ENCODE results near the gene LIPI. TPM values are rescaled to one million over a fixed set of nuclear protein-coding genes. Genes with fewer than 3 reads are reported as not detected.
"Not testable (repeated sequence)": the region's sequence is repeated elsewhere in the genome, so short reads cannot be mapped to it uniquely, and the experiment has no call there.

LIPI gene
- total RNA-seq, 1 donor from 2014 or later, result not detected

DNA sequence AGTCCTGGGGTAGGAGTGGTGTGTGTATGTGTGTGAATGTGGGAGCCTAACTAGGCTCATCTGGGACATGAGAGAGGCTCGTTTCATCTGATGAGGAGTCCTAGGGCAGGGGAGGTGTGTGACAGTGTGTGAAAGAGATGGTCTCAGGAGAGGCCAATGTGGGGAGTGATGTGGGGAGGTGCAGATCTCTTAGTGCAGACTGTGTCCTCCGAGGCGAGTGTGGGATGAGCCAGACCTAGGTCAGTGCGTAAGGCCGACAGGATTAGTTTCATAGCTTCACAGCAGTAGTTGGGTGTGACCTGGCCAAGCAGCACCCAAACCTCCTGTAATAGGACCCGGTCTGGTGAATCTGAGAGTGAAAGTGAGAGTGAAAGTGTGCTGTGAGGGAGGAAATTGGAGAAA lies 94.7 kb downstream of the LIPI start:
- DNase-seq, result no peak

- DNase-seq, result no peak
Observed at GRCh38 chr21:14115646-14116045, 95.1 kb downstream of the LIPI start.

- DNase-seq, result no peak
Observed at GRCh38 chr21:14114251-14114650, 96.5 kb downstream of the LIPI start.

DNA sequence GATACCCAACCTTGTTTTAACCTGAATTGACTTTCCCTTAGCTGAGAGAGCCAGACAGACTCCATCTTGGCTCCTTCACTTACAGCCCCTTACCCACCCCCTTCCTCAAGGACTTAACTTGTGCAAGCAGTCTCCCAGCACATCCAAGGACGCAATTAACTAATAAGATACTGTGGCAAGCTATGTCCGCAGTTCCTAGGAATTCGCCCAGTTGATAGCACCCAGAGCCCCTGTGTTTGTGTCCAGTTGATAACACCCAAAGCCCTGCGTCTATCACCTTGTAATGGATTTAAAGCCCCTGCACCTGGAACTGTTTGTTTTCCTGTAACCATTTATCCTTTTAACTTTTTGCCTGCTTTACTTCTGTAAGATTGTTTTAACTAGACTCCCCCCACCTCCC lies 106.2 kb downstream of the LIPI start:
- not testable (repeated sequence) for DNase-seq

GRCh38 chr21:14099570-14099969 lies 111.2 kb downstream of the LIPI start:
- no peak for DNase-seq

- DNase-seq, result no peak
Observed at GRCh38 chr21:14097881-14098499, 112.8 kb downstream of the LIPI start.

- no peak for DNase-seq
Observed at GRCh38 chr21:14096577-14096976, 114.2 kb downstream of the LIPI start.

GRCh38 chr21:14096172-14096571 lies 114.6 kb downstream of the LIPI start:
- no peak for DNase-seq

- no peak for DNase-seq
Observed at GRCh38 chr21:14095056-14095455, 115.7 kb downstream of the LIPI start.

DNA sequence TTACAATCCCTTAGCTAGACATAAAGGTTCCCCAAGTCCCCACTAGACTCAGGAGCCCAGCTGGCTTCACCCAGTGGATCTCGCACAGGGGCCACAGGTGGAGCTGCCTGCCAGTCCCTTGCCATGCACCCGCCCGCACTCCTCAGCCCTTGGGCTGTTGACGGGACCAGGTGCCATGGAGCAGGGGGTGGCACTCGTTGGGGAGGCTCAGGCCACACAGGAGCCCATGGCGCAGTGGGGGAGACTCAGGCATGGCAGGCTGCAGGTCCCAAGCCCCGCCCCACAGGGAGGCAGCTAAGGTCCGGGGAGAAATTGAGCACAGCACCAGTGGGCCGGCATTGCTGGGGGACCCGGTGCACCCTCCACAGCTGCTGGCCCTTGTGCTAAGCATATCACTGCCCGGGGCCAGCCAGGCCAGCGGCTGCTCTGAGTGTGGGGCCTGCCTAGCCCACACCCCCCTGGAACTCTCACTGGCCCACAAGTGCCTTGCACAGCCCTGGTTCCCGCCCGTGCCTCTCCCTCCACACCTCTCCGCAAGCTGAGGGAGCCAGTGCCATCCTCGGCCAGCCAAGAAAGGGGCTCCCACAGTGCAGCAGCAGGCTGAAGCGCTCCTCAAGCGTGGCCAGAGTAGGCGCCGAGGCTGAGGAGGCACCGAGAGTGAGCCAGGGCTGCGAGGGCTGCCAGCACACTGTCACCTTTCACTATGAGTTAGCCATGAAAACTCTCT lies 117.8 kb downstream of the LIPI start:
- DNase-seq, result no peak

DNA sequence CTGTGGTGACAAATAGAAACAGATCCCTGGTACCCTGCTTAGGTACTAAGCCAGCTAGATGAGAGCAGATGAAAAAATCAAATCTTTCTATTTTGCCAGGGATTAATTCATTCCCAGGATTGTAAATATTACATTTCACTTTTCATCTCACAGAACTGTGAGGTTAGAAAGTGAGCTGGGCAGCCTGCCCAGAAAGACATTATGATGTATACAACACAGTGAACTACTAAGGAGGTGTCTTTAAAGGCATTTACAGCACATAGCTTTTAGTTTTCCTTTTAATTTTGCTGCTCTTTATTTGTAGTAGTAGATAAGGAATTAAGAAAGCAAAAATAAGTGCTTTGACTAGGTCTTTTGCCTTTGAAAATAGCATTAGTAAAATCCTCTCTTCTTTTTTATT lies 120.6 kb downstream of the LIPI start:
- not testable (repeated sequence) for DNase-seq

DNA sequence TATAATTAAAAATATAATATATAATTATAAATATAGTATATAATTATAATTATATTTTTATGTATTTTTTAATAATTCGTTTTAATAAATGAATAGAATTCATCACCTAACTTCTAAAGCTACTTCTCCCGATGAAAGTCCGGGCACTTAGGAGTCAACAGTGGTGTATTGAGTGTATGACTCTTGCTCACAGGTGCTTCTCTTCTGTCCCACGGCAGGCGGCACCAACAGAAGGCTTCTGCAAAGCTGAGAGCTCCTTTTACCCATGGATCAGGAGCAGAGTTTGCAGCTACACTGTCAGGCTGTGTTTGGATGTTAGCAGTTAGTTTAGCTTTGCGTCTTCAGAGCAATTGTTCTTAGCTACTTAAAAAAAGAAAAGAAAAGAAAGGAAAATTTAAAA lies 122.4 kb downstream of the LIPI start:
- DNase-seq, result no peak

- no peak for DNase-seq
Observed at GRCh38 chr21:14086553-14086952, 124.2 kb downstream of the LIPI start.

DNA sequence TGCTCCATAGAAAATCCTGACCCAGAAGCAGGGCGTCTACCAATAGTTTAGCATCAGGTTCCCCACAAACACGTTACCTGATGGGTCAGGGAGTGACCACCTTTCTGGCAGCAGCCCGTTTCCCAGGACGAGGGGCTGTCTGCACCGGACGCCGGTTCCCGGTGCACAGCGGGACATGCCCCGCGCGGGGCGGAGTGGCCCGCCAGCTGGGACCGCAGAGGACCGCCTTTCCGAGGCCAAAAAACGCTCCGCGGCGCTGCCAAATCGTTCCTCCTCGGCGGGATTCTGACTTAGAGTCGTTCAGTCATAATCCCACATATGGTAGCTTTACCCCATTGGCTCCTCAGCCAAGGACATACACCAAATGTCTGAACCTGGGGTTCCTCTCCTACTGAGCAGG lies 126.1 kb downstream of the LIPI start:
- DNase-seq, result no peak

- no peak for DNase-seq
Observed at GRCh38 chr21:14084068-14084501, 126.7 kb downstream of the LIPI start.

DNA sequence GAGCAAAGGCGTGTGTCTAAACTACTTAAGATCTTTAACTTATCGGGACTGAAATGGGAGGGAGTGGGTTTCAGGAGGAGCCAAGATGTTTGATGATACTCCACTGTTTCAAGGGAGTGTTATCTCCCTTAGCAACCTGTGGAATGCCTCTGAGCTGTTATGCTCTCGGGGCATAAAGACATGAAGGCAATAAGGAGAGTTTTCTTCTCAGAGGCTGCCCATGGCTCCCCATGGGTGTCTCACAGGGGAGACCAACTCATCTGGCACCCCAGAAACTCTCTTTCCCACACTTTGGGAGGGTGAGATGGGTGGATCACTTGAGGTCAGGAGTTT lies 130.0 kb downstream of the LIPI start:
- DNase-seq, result no peak

- DNase-seq, result no peak
Observed at GRCh38 chr21:14080040-14080763, 130.6 kb downstream of the LIPI start.

- no peak for DNase-seq
Observed at GRCh38 chr21:14078746-14079375, 131.9 kb downstream of the LIPI start.

DNA sequence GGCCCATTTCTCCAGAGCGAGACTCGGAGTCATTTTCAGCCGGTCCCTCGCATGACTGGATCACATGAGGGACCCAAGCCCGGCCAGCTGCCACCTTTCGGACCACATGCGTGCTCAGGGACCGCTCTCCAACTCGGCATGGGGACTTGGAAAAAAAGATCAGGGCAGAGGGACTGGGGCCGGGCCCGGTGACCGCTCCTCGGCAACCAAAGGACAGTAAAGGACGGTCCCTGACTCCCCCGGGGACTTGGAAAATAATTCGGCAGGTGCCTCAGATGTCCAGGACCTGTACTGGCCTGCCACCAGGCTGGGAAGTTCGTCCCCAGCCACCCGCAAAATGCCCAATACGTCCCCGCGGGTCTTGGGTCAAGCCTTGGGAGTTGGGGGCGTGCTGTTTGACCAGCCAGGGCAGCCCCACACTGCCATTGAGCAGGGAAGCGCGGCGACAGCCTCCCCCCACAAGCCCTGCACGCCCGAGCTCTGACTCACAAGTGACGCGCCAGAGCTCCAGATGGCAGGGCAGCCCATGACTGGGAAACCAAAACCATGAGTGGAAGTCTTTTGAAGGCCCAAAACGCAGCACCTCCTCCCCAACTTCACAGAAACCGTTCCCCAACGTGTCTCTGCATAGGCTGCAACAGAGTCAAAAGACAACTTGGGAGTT lies 134.5 kb downstream of the LIPI start:
- no peak for DNase-seq

- DNase-seq, result no peak
Observed at GRCh38 chr21:14075346-14076142, 135.2 kb downstream of the LIPI start.

- no peak for DNase-seq
Observed at GRCh38 chr21:14074177-14074576, 136.6 kb downstream of the LIPI start.

DNA sequence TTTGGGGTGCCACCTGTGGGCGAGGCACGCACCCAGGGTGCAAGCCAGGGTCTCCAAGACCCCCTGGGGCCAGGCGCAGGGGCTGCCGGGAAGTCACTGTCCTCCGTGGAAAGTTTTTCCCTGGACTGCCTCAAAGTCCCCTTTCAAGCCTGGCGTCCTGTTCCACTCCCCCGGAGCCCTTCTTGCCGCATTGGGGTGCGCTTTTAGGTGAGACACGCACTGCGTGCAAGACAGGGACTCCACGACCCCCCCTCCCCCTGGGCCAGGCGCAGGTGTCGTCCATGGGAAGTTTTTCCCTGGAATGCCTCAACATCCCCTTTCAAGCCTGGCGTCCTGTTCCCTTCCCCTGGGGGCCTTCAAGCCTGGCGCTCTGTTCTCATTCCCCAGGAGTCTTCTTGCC lies 137.1 kb downstream of the LIPI start:
- no peak for DNase-seq

Data from dermis blood vessel endothelial cell (primary cell).